Hypothalamus (tissue), 51 donors: Measurements from ENCODE around the gene GET3.

Experiments
- DNase-seq, 51 donors: peaks; one replicate each; lab custom pipeline; 2025; lab: John Stamatoyannopoulos, UW

GET3 gene

GRCh38 chr19:12749938-12750521 is 12.7 kb downstream of the GET3 start:
- DNase-seq: no peak

- no peak for DNase-seq
Observed at GRCh38 chr19:12750851-12751250, 13.6 kb downstream of the GET3 start.

- no peak for DNase-seq
Observed at GRCh38 chr19:12751635-12752034, 14.3 kb downstream of the GET3 start, which contains the start of gene BEST2. TSS of gene BEST2 (plus strand) at chr19:12751791. CDS start at chr19:12752593, 802 bp downstream.

- no peak for DNase-seq
Observed at GRCh38 chr19:12752056-12752781, 14.9 kb downstream of the GET3 start.

GRCh38 chr19:12754465-12755196 is 17.3 kb downstream of the GET3 start:
- DNase-seq: no peak

- DNase-seq: no peak
Observed at GRCh38 chr19:12756150-12756883, 19.0 kb downstream of the GET3 start.

GRCh38 chr19:12757544-12758274 is 20.4 kb downstream of the GET3 start:
- DNase-seq: peak in 42 of 51 donors; percentile 4 to 75 (median 38)

- DNase-seq: no peak
Observed at GRCh38 chr19:12759686-12760085, 22.4 kb downstream of the GET3 start.

GRCh38 chr19:12763100-12763499 is 25.8 kb downstream of the GET3 start:
- DNase-seq: no peak

GRCh38 chr19:12764698-12765097 is 27.4 kb downstream of the GET3 start:
- no peak for DNase-seq

- peak in 37 of 51 donors; percentile 14 to 82 (median 50) for DNase-seq
Observed at GRCh38 chr19:12766051-12766521, 28.8 kb downstream of the GET3 start.

GRCh38 chr19:12767150-12767549 is 29.9 kb downstream of the GET3 start:
- no peak for DNase-seq

GRCh38 chr19:12767666-12768065 is 30.4 kb downstream of the GET3 start:
- no peak for DNase-seq

- DNase-seq: no peak
Observed at GRCh38 chr19:12769689-12770088, 32.4 kb downstream of the GET3 start.

GRCh38 chr19:12770922-12771321 is 33.6 kb downstream of the GET3 start:
- DNase-seq: no peak

GRCh38 chr19:12772323-12772722 is 35.0 kb downstream of the GET3 start:
- DNase-seq: no peak

- DNase-seq: no peak
Observed at GRCh38 chr19:12773571-12773970, 36.3 kb downstream of the GET3 start.

GRCh38 chr19:12774588-12775555 is 37.6 kb downstream of the GET3 start, which contains the start of gene HOOK2:
TSS of gene HOOK2 (minus strand) at chr19:12775552. CDS start at chr19:12775449, 103 bp downstream.
- DNase-seq: peak in 15 of 51 donors; percentile 17 to 63 (median 52)
